BJ (cell line): ENCODE results near the gene PRDM5. TPM values are rescaled to one million over a fixed set of nuclear protein-coding genes. Genes with fewer than 3 reads are reported as not detected.

ENCODE experiments used
- CTCF ChIA-PET: fragments of 350-600 bp; formaldehyde crosslinking; extraction: SDS; loops from one replicate; lab custom pipeline; 2021; ENCODE audit warnings: antibody characterized with exemption, inconsistent platforms; lab: Yijun Ruan, JAX
- POLR2A ChIA-PET: fragments of 300-600 bp; sonication (Branson Sonifier 250); formaldehyde crosslinking; extraction: SDS; loops from one replicate; lab custom pipeline; 2021; ENCODE audit warnings: antibody characterized with exemption; lab: Charles Lee
- DNase-seq: peaks from one replicate; pipeline ENCODE4 v3.0.0-alpha.2; 2011; ENCODE audit warnings: low read depth
- H3K27me3 ChIP-seq: 2 replicates; pipeline ENCODE4 v1.6.0; 2011; ENCODE audit warnings: low read length; ENCODE audit not compliant: control insufficient read depth, insufficient read depth
- H3K36me3 ChIP-seq: 2 replicates; pipeline ENCODE4 v1.5.1; 2011; ENCODE audit warnings: low read length; ENCODE audit not compliant: control insufficient read depth, insufficient read depth
- H3K4me3 ChIP-seq: 2 replicates; pipeline ENCODE4 v1.5.1; 2011; ENCODE audit warnings: low read depth, mild to moderate bottlenecking, control low read depth, low read length
- polyA plus RNA-seq: library from polyadenylated mRNA; depleted of rRNA; stranded (reverse); fragments of >200 nt; gene quantifications from 2 replicates; pipeline ENCODE4 v1.2.3, GENCODE V29; 2011
- TF ChIP-seq, protein P1 (sequence below): IDR thresholded peaks from 2 replicates; pipeline ENCODE4 v1.5.1; 2011; ENCODE audit warnings: low read depth, mild to moderate bottlenecking, control low read depth, inconsistent platforms, low read length, moderate library complexity; ENCODE audit not compliant: insufficient read depth

PRDM5 gene
- polyA plus RNA-seq, 1 experiment, result 5.3 TPM

GRCh38 chr4:120838784-120839183 lies 83.7 kb downstream of the PRDM5 start:
- CTCF ChIA-PET, result interaction anchor here (1.3 to 1.5 kb wide), 2 partner anchors 9 to 10 kb away, joined by 3 to 5 read pairs; no protein-coding TSS in a partner anchor

GRCh38 chr4:120837656-120838055 lies 84.9 kb downstream of the PRDM5 start:
- H3K4me3 ChIP-seq, result no peak overlapping the region
- POLR2A ChIA-PET, result no interaction called here

More at GRCh38 chr4:120838784-120839183, 83.7 kb downstream of the PRDM5 start:
- TF ChIP-seq, protein P1, sequence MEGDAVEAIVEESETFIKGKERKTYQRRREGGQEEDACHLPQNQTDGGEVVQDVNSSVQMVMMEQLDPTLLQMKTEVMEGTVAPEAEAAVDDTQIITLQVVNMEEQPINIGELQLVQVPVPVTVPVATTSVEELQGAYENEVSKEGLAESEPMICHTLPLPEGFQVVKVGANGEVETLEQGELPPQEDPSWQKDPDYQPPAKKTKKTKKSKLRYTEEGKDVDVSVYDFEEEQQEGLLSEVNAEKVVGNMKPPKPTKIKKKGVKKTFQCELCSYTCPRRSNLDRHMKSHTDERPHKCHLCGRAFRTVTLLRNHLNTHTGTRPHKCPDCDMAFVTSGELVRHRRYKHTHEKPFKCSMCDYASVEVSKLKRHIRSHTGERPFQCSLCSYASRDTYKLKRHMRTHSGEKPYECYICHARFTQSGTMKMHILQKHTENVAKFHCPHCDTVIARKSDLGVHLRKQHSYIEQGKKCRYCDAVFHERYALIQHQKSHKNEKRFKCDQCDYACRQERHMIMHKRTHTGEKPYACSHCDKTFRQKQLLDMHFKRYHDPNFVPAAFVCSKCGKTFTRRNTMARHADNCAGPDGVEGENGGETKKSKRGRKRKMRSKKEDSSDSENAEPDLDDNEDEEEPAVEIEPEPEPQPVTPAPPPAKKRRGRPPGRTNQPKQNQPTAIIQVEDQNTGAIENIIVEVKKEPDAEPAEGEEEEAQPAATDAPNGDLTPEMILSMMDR, result no peak
- Histone ChIP-seq H3K36me3 (no peaks in the 10 kb centered on the region), H3K4me3 (no peak overlapping the region), H3K27me3 (no peaks in the 10 kb centered on the region)
- POLR2A ChIA-PET, result no interaction called here
- no peak for DNase-seq

GRCh38 chr4:120835342-120835741 lies 87.2 kb downstream of the PRDM5 start:
- H3K27me3 ChIP-seq, result no peaks in the 10 kb centered on the region
- no peak for DNase-seq
- TF ChIP-seq, protein P1, result no peak
- ChIA-PET POLR2A (no interaction called here), CTCF (no interaction called here)
- H3K36me3 ChIP-seq, result no peaks in the 10 kb centered on the region
- H3K4me3 ChIP-seq, result no peak overlapping the region

More at GRCh38 chr4:120837656-120838055, 84.9 kb downstream of the PRDM5 start:
- CTCF ChIA-PET, result interaction anchor here (1.5 kb wide), 1 partner anchor 8 kb away, joined by 5 read pairs; no protein-coding TSS in a partner anchor
- TF ChIP-seq, protein P1, result no peak
- no peaks in the 10 kb centered on the region for H3K27me3 ChIP-seq
- no peaks in the 10 kb centered on the region for H3K36me3 ChIP-seq
- DNase-seq, result no peak

- Histone ChIP-seq H3K36me3 (no peaks in the 10 kb centered on the region), H3K27me3 (no peaks in the 10 kb centered on the region), H3K4me3 (no peak overlapping the region)
- ChIA-PET CTCF (interaction anchor here (1.3 kb wide), 1 partner anchor 8 kb away, joined by 5 read pairs; no protein-coding TSS in a partner anchor), POLR2A (no interaction called here)
- DNase-seq, result no peak
- TF ChIP-seq, protein P1, result no peak
These were observed 92.3 kb downstream of the PRDM5 start for GRCh38 chr4:120830204-120830603.

DNA sequence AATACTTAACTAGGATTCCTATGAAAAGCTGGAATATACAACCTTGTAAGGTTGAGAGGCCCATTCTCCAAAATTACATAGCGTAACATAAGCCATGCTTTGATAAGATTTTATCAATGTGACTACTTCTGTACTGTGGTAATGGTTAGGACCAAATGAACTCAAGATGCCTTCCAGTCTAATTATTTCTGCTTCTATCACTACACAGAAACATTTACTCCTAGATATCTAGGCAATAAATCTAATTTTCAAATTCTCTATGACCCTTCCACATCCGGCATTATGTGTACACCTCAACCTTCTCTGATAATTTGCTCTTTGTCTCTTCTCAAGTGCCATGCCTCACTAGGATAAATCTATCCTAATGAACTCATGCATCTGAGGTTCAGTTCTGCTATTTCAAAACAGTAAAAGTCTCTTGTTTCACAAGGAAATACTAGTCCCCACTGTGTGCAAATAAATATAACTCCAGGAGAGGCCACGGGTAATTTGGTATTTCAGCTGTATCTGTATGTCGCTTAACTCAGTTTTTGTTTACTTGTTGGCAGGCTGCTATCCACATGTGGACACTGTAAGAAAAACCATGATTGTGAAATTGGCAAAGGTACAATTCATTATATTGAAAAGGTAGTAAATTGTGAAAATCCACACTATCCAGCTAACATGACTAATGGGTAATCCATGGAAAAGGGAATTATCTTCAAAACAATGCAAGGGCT lies 93.3 kb downstream of the PRDM5 start:
- TF ChIP-seq, protein P1, result no peak
- ChIA-PET CTCF (interaction anchor here (1.3 kb wide), 1 partner anchor 9 kb away, joined by 5 read pairs; no protein-coding TSS in a partner anchor), POLR2A (no interaction called here)
- no peak overlapping the region for H3K4me3 ChIP-seq
- no peaks in the 10 kb centered on the region for H3K36me3 ChIP-seq
- DNase-seq, result no peak
- H3K27me3 ChIP-seq, result no peaks in the 10 kb centered on the region
